ENCODE results near the gene IL6.
"Not testable (repeated sequence)": the region's sequence is repeated elsewhere in the genome, so short reads cannot be mapped to it uniquely, and the experiment has no call there.

IL6 gene

DNA sequence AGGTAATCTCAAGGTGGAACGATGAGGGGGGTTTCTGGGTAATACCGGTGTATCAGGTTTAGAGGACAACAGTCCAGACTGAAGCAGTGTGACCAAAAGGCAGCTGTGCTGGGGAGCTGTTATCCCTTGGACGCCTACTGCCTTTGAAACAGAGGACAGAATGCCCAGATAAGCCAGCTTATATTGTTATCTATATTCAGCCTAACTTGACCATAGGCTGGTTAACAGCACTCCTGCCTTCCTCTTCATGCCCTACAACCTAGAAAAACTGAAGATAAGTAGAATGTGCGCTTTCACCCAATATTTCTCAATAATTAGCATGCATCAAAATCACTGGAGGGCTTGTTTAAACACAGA, 44.9 kb downstream of the IL6 start:
- no peak overlapping the region for H3K4me3 ChIP-seq (replicated peaks; ENCODE audit: insufficient read depth, low read length)
- H3K27ac ChIP-seq (replicated peaks): no peak overlapping the region
- H3K27me3 ChIP-seq (ENCODE audit: insufficient read depth, poor library complexity, severe bottlenecking): peaks cover 9% of the 10 kb centered on the region
- no peak for DNase-seq (ENCODE audit: low read depth in 1 of 2, low spot score in 1 of 2)
- TF ChIP-seq, protein P1, sequence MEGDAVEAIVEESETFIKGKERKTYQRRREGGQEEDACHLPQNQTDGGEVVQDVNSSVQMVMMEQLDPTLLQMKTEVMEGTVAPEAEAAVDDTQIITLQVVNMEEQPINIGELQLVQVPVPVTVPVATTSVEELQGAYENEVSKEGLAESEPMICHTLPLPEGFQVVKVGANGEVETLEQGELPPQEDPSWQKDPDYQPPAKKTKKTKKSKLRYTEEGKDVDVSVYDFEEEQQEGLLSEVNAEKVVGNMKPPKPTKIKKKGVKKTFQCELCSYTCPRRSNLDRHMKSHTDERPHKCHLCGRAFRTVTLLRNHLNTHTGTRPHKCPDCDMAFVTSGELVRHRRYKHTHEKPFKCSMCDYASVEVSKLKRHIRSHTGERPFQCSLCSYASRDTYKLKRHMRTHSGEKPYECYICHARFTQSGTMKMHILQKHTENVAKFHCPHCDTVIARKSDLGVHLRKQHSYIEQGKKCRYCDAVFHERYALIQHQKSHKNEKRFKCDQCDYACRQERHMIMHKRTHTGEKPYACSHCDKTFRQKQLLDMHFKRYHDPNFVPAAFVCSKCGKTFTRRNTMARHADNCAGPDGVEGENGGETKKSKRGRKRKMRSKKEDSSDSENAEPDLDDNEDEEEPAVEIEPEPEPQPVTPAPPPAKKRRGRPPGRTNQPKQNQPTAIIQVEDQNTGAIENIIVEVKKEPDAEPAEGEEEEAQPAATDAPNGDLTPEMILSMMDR (IDR thresholded peaks at IDR 0.05; ENCODE audit: insufficient read depth, low read length): no peak
- TF ChIP-seq POLR2AphosphoS5 (IDR thresholded peaks at IDR 0.05; ENCODE audit: low read depth): no peak
- no peak for TF ChIP-seq SPI1 (IDR thresholded peaks at IDR 0.05; ENCODE audit: borderline replicate concordance, low read depth)
- no peak for TF ChIP-seq GABPA (IDR thresholded peaks at IDR 0.05; ENCODE audit: low read depth)
- TF ChIP-seq, protein P2, sequence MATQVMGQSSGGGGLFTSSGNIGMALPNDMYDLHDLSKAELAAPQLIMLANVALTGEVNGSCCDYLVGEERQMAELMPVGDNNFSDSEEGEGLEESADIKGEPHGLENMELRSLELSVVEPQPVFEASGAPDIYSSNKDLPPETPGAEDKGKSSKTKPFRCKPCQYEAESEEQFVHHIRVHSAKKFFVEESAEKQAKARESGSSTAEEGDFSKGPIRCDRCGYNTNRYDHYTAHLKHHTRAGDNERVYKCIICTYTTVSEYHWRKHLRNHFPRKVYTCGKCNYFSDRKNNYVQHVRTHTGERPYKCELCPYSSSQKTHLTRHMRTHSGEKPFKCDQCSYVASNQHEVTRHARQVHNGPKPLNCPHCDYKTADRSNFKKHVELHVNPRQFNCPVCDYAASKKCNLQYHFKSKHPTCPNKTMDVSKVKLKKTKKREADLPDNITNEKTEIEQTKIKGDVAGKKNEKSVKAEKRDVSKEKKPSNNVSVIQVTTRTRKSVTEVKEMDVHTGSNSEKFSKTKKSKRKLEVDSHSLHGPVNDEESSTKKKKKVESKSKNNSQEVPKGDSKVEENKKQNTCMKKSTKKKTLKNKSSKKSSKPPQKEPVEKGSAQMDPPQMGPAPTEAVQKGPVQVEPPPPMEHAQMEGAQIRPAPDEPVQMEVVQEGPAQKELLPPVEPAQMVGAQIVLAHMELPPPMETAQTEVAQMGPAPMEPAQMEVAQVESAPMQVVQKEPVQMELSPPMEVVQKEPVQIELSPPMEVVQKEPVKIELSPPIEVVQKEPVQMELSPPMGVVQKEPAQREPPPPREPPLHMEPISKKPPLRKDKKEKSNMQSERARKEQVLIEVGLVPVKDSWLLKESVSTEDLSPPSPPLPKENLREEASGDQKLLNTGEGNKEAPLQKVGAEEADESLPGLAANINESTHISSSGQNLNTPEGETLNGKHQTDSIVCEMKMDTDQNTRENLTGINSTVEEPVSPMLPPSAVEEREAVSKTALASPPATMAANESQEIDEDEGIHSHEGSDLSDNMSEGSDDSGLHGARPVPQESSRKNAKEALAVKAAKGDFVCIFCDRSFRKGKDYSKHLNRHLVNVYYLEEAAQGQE (IDR thresholded peaks at IDR 0.05; ENCODE audit: insufficient replicate concordance, low read depth): no peak

DNA sequence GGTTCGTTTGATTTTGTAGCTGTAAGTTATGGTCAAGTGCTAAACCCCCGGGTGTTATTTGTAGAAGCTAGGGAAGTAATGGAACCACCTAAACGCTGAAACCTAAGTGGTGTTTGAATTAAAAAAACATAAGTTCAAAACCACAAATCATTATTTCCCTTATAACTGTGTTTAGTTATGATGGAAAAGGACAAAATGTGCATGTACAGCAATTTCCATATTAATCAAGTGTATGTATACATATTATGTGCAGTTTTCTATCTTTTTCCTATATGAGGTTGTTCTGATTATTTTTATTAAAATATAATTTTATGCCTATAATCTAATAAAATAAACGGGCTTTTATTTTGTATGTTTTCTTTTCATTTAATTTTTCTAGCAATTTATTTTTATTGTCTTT, 45.9 kb downstream of the IL6 start:
- DNase-seq (ENCODE audit: low read depth in 1 of 2, low spot score in 1 of 2): no peak
- Histone ChIP-seq H3K27me3 (ENCODE audit: insufficient read depth, poor library complexity, severe bottlenecking) (peaks cover 7% of the 10 kb centered on the region), H3K4me3 (replicated peaks; ENCODE audit: insufficient read depth, low read length) (no peak overlapping the region), H3K27ac (replicated peaks) (no peak overlapping the region)
- TF ChIP-seq, protein P2 (IDR thresholded peaks at IDR 0.05; ENCODE audit: insufficient replicate concordance, low read depth): no peak
- TF ChIP-seq, protein P1 (IDR thresholded peaks at IDR 0.05; ENCODE audit: insufficient read depth, low read length): no peak
- TF ChIP-seq POLR2AphosphoS5 (IDR thresholded peaks at IDR 0.05; ENCODE audit: low read depth) (no peak), SPI1 (IDR thresholded peaks at IDR 0.05; ENCODE audit: borderline replicate concordance, low read depth) (no peak), GABPA (IDR thresholded peaks at IDR 0.05; ENCODE audit: low read depth) (no peak)

DNA sequence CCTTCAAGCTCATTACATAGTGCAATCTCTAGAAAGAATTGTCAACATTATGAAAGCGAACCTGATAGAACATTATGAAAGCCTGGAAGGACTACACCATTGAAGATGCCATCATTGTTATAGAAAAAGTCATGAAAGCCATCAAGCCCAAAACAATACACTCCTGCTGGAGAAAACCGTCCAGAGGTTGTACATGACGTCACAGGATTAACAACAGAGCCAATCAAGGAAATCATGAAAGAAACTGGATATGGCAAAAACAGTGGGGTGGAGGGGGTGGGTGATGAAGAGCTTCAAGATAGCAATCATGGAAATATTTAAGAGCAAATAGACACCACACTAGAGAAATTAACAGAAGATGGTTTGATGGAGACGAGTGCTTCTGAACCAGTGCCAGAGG, 50.0 kb downstream of the IL6 start:
- peaks cover 5% of the 10 kb centered on the region for H3K27me3 ChIP-seq (ENCODE audit: insufficient read depth, poor library complexity, severe bottlenecking)
- no peak overlapping the region for H3K27ac ChIP-seq (replicated peaks)
- TF ChIP-seq, protein P1 (IDR thresholded peaks at IDR 0.05; ENCODE audit: insufficient read depth, low read length): no peak
- TF ChIP-seq POLR2AphosphoS5 (IDR thresholded peaks at IDR 0.05; ENCODE audit: low read depth) (no peak), GABPA (IDR thresholded peaks at IDR 0.05; ENCODE audit: low read depth) (no peak), SPI1 (IDR thresholded peaks at IDR 0.05; ENCODE audit: borderline replicate concordance, low read depth) (no peak)
- TF ChIP-seq, protein P2 (IDR thresholded peaks at IDR 0.05; ENCODE audit: insufficient replicate concordance, low read depth): no peak
- no peak for DNase-seq (ENCODE audit: low read depth in 1 of 2, low spot score in 1 of 2)
- H3K4me3 ChIP-seq (replicated peaks; ENCODE audit: insufficient read depth, low read length): no peak overlapping the region

- H3K4me3 ChIP-seq (replicated peaks; ENCODE audit: insufficient read depth, low read length); H3K27ac ChIP-seq (replicated peaks); H3K27me3 ChIP-seq (ENCODE audit: insufficient read depth, poor library complexity, severe bottlenecking); DNase-seq (ENCODE audit: low read depth in 1 of 2, low spot score in 1 of 2): not testable (repeated sequence)
Measured at GRCh38 chr7:22779730-22780323, 52.8 kb downstream of the IL6 start.
